Activated CD4-positive, alpha-beta T cell treated with anti-CD3 and anti-CD28 coated beads for 48 hours (primary cell): ENCODE results near the gene CDC45.
"Not testable (repeated sequence)": the region's sequence is repeated elsewhere in the genome, so short reads cannot be mapped to it uniquely, and the experiment has no call there.

ENCODE experiments used
- DNase-seq: peaks from one replicate; pipeline ENCODE4 v3.0.0-alpha.2; 2020

Gene CDC45

GRCh38 chr22:19533857-19534256, 54.1 kb downstream of the CDC45 start:
- no peak for DNase-seq

- DNase-seq: no peak
These were observed 55.3 kb downstream of the CDC45 start for GRCh38 chr22:19535001-19535400.

GRCh38 chr22:19536564-19536963, 56.8 kb downstream of the CDC45 start:
- no peak for DNase-seq

GRCh38 chr22:19537941-19538488, 58.3 kb downstream of the CDC45 start:
- DNase-seq: no peak

GRCh38 chr22:19540394-19540793, 60.7 kb downstream of the CDC45 start:
- no peak for DNase-seq

- no peak for DNase-seq
These were observed 64.4 kb downstream of the CDC45 start for GRCh38 chr22:19543970-19544708.

- DNase-seq: no peak
These were observed 66.2 kb downstream of the CDC45 start for GRCh38 chr22:19545935-19546207.

- no peak for DNase-seq
These were observed 67.0 kb downstream of the CDC45 start for GRCh38 chr22:19546680-19547079.

- DNase-seq: no peak
These were observed 67.9 kb downstream of the CDC45 start for GRCh38 chr22:19547620-19548019.

- DNase-seq: not testable (repeated sequence)
These were observed 68.7 kb downstream of the CDC45 start for GRCh38 chr22:19548427-19548826.

GRCh38 chr22:19548964-19549363, 69.2 kb downstream of the CDC45 start:
- DNase-seq: no peak

GRCh38 chr22:19549428-19549827, 69.7 kb downstream of the CDC45 start:
- DNase-seq: no peak

- no peak for DNase-seq
These were observed 70.7 kb downstream of the CDC45 start for GRCh38 chr22:19550382-19550781.

- DNase-seq: no peak
These were observed 73.5 kb downstream of the CDC45 start for GRCh38 chr22:19553201-19553600.

- DNase-seq: no peak
These were observed 75.2 kb downstream of the CDC45 start for GRCh38 chr22:19554834-19555404.

GRCh38 chr22:19555651-19556050, 75.9 kb downstream of the CDC45 start:
- no peak for DNase-seq

GRCh38 chr22:19556963-19557545, 77.3 kb downstream of the CDC45 start:
- DNase-seq: no peak

GRCh38 chr22:19559324-19559811, 79.6 kb downstream of the CDC45 start:
- no peak for DNase-seq

- no peak for DNase-seq
These were observed 80.2 kb downstream of the CDC45 start for GRCh38 chr22:19559956-19560355.

GRCh38 chr22:19565382-19566278, 85.9 kb downstream of the CDC45 start:
- DNase-seq: no peak

GRCh38 chr22:19566279-19567156, 86.8 kb downstream of the CDC45 start:
- DNase-seq: no peak
